Choroid plexus epithelial cell (primary cell): Measurements from ENCODE around the gene NUP37.
A peak's percentile ranks its signal among the peaks of the same experiment; 100 is the strongest.

Source experiments
- DNase-seq: peaks from one replicate; pipeline ENCODE4 v3.0.0-alpha.2; 2010; ENCODE audit warnings: low read depth
- H3K4me3 ChIP-seq: 2 replicates; pipeline ENCODE4 v1.5.1; 2011; ENCODE audit warnings: low read depth, mild to moderate bottlenecking, control low read depth, low read length, moderate library complexity
- CTCF ChIP-seq: conservative IDR thresholded peaks from 2 replicates; pipeline ENCODE4 v1.5.1; 2011; ENCODE audit warnings: low read depth, mild to moderate bottlenecking, control low read depth, inconsistent platforms, low read length, moderate library complexity

The NUP37 gene

GRCh38 chr12:102043928-102044327 lies 76.0 kb downstream of the NUP37 start:
- no peak for TF ChIP-seq CTCF
- DNase-seq = no peak

GRCh38 chr12:102033991-102034745 lies 85.7 kb downstream of the NUP37 start:
- DNase-seq = peak; percentile 24
- TF ChIP-seq CTCF = no peak
- no peak overlapping the region for H3K4me3 ChIP-seq

More at GRCh38 chr12:102043928-102044327, 76.0 kb downstream of the NUP37 start:
- H3K4me3 ChIP-seq = no peak overlapping the region

- H3K4me3 ChIP-seq = no peak overlapping the region
- DNase-seq = no peak
- TF ChIP-seq CTCF = no peak
Measured at GRCh38 chr12:102031852-102032251, 88.1 kb downstream of the NUP37 start.

DNA sequence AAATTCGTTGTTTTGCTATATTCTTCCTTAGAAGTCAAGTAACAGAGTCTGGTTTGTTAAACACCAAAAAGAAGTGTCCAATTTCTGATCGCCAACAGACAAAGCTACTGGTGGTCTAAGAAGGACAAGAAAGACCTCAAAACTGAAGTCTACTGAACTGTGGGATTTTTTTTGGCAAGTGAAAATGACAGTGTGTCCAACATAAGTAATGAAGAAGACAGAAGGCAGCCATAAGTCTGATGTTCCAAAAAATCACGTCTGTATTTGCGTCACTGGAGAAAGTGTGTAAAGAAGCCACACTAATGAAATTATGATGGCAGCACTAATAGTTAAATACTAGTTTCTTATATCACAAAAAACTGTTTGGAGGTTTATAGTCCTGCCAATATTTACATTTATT lies 90.8 kb downstream of the NUP37 start:
- DNase-seq = no peak
- no peak overlapping the region for H3K4me3 ChIP-seq
- no peak for TF ChIP-seq CTCF

DNA sequence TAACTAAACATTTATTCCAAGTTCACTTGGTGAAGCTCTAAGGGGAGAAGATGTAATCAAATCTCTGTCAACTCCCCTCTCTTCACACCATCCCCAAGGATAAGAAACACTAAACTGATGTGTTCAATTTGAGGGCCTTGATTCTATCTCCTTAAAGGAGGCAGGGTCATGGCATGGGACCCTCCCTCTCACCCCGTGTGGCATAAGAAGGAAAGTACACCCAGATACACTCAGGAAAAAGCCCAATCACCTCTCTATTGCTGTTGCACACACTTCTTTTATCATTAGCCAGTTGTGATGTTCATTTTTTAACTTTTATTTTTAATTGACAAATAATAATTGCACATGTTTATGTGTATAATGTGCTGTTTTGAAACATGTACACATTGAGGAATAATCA lies 93.2 kb downstream of the NUP37 start:
- DNase-seq = no peak
- peak; percentile 9 for TF ChIP-seq CTCF

GRCh38 chr12:102024765-102025164 lies 95.1 kb downstream of the NUP37 start:
- no peak overlapping the region for H3K4me3 ChIP-seq
- TF ChIP-seq CTCF = no peak
- no peak for DNase-seq

More for the DNA sequence above, 93.2 kb downstream of the NUP37 start:
- H3K4me3 ChIP-seq = no peak overlapping the region

GRCh38 chr12:102023343-102023930 lies 96.5 kb downstream of the NUP37 start:
- DNase-seq = peak; percentile 79
- H3K4me3 ChIP-seq = no peak overlapping the region
- no peak for TF ChIP-seq CTCF
